Mesenchymal stem cell (in vitro differentiated cells and primary cell): ENCODE measurements around the gene CHST14.

Source experiments
- DNase-seq: peaks from one replicate; pipeline ENCODE4 v3.0.0-alpha.2; 2013
- H2AFZ ChIP-seq: one replicate; pipeline ENCODE4 v1.6.1; 2013; ENCODE audit warnings: low read depth, mild to moderate bottlenecking, control low read depth, inconsistent platforms, low read length, moderate library complexity
- H2AK5ac ChIP-seq: 2 replicates; pipeline ENCODE4 v1.6.1; 2013; ENCODE audit warnings: low read length, moderate library complexity, mild to moderate bottlenecking, inconsistent platforms; ENCODE audit not compliant: severe bottlenecking
- H2BK120ac ChIP-seq: one replicate; pipeline ENCODE4 v1.6.1; 2013; ENCODE audit warnings: low read depth, mild to moderate bottlenecking, inconsistent platforms, low read length, moderate library complexity
- H2BK12ac ChIP-seq, 2 experiments: one replicate each; pipeline ENCODE4 v1.6.1; 2013; ENCODE audit warnings: inconsistent platforms in 2 of 2, low read length in 2 of 2, mild to moderate bottlenecking in 2 of 2, moderate library complexity in 2 of 2, control low read depth in 1 of 2
- H2BK15ac ChIP-seq: one replicate; pipeline ENCODE4 v1.6.1; 2013; ENCODE audit warnings: mild to moderate bottlenecking, low read depth, inconsistent platforms; ENCODE audit not compliant: poor library complexity, severe bottlenecking
- H2BK5ac ChIP-seq: 2 replicates; pipeline ENCODE4 v1.6.1; 2013; ENCODE audit warnings: low read depth, mild to moderate bottlenecking, low read length, control low read depth, inconsistent platforms; ENCODE audit not compliant: poor library complexity, severe bottlenecking
- H3K14ac ChIP-seq, 2 experiments: one replicate each; pipeline ENCODE4 v1.6.1; 2013; ENCODE audit warnings: inconsistent platforms in 2 of 2, low read length in 2 of 2, control low read depth in 1 of 2, mild to moderate bottlenecking in 1 of 2, moderate library complexity in 1 of 2
- H3K18ac ChIP-seq, 2 experiments: one replicate each; pipeline ENCODE4 v1.6.1; 2013; ENCODE audit warnings: inconsistent platforms in 2 of 2, low read length in 2 of 2, control low read depth in 1 of 2, low read depth in 1 of 2, mild to moderate bottlenecking in 1 of 2
- H3K23ac ChIP-seq, 2 experiments: one replicate each; pipeline ENCODE4 v1.6.1; 2013; ENCODE audit warnings: inconsistent platforms in 2 of 2, low read length in 2 of 2, mild to moderate bottlenecking in 2 of 2, moderate library complexity in 2 of 2, control low read depth in 1 of 2
- H3K27ac ChIP-seq: 2 replicates; pipeline ENCODE4 v1.5.1; 2013; ENCODE audit warnings: mild to moderate bottlenecking, moderate library complexity, low read length, control low read depth, inconsistent platforms; ENCODE audit not compliant: poor library complexity, severe bottlenecking
- H3K27me3 ChIP-seq, 2 experiments: 2 replicates each; pipeline versions ENCODE4 v1.6.1 to v1.7.0; 2013; ENCODE audit warnings: low read length in 2 of 2, mild to moderate bottlenecking in 2 of 2, moderate library complexity in 2 of 2, control low read depth in 1 of 2, inconsistent platforms in 1 of 2; ENCODE audit not compliant: control insufficient read depth in 1 of 2, insufficient read depth in 1 of 2
- H3K36me3 ChIP-seq, 2 experiments: 2 replicates each; pipeline versions ENCODE4 v1.6.1 to v1.7.0; 2013; ENCODE audit warnings: low read length in 2 of 2, control low read depth in 1 of 2, inconsistent platforms in 1 of 2, low read depth in 1 of 2, mild to moderate bottlenecking in 1 of 2; ENCODE audit not compliant: insufficient read depth in 2 of 2, control insufficient read depth in 1 of 2
- H3K4ac ChIP-seq, 2 experiments: one replicate each; pipeline ENCODE4 v1.6.1; 2013; ENCODE audit warnings: inconsistent platforms in 2 of 2, low read length in 2 of 2, mild to moderate bottlenecking in 2 of 2, moderate library complexity in 2 of 2, control low read depth in 1 of 2, low read depth in 1 of 2
- H3K4me1 ChIP-seq: 2 replicates; pipeline ENCODE4 v1.6.1; 2013; ENCODE audit warnings: low read depth, low read length, control low read depth; ENCODE audit not compliant: control insufficient read depth, insufficient read depth
- H3K4me2 ChIP-seq: 2 replicates; pipeline ENCODE4 v1.6.1; 2013; ENCODE audit warnings: low read length, mild to moderate bottlenecking, inconsistent platforms; ENCODE audit not compliant: poor library complexity, severe bottlenecking
- H3K4me3 ChIP-seq, 2 experiments: 2 replicates each; pipeline versions ENCODE4 v1.5.1 to v1.7.0; 2013; ENCODE audit warnings: low read length in 2 of 2, mild to moderate bottlenecking in 2 of 2, control low read depth in 1 of 2, low read depth in 1 of 2; ENCODE audit not compliant: insufficient read depth in 1 of 2
- H3K79me1 ChIP-seq: replicated peaks from 2 replicates; pipeline ENCODE4 v1.6.1; 2013; ENCODE audit warnings: mild to moderate bottlenecking, control low read depth, low read length, inconsistent platforms; ENCODE audit not compliant: poor library complexity, severe bottlenecking
- H3K9ac ChIP-seq: 2 replicates; pipeline ENCODE4 v1.7.0; 2013; ENCODE audit warnings: mild to moderate bottlenecking, low read length, moderate library complexity
- H3K9me3 ChIP-seq: 2 replicates; pipeline ENCODE4 v1.7.0; 2013; ENCODE audit warnings: mild to moderate bottlenecking, low read length; ENCODE audit not compliant: control insufficient read depth
- H4K8ac ChIP-seq: one replicate; pipeline ENCODE4 v1.6.1; 2013; ENCODE audit warnings: inconsistent platforms, mild to moderate bottlenecking, low read length, moderate library complexity
- H4K91ac ChIP-seq: one replicate; pipeline ENCODE4 v1.6.1; 2013; ENCODE audit warnings: mild to moderate bottlenecking, low read length, inconsistent platforms
- WGBS: methylation state at CpG from one replicate; pipeline ENCODE4 v1.1.7; 2013; ENCODE audit warnings: mixed read lengths; 5-methylcytosine and 5-hydroxymethylcytosine counted together

The CHST14 gene

DNA sequence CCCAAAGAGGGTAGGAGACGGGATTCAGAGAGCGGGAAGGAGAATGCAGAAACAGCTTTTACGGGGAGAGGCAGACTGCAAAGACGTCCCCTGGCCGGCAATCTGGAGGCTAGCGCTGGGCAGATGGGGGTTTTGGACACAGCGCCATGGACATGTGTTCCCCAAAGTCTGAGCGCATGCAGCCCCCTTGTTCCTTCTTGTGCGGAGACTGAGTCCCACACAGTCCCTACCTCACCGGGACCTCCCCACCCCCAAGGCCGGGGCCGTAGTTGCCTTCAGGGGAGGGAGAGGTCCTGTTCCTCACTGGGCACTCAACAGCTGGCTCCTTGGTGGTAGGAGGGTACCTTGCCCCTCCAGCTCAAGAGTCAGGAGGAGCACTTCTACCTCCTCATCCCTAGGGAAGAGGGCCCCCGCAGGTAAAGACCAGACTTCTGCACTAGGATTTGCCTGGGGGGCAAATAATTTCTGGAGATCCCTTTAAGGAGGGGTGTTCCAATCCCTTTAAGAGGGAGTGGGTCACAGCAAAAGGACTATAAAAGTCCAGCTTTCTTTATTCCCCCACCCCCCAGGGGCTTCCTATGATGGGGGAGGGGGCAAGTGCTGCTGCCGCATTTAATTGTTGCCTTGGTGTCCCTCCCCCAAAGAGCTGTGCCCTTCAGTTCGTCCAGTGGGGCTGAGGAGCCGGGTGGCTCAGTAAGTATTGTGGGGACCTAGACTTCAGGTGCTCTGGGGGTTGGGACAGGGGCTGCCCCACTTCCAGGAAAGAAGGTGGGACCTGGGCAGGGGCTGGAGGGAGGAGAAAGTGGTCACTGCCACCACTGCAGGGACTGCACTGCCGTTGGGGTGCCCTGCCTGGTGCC, 33.7 kb upstream of the CHST14 start:
- Histone ChIP-seq H4K91ac (peak overlapping the region; percentile 55), H3K4me1 (peaks cover 27% of the 10 kb centered on the region), H3K79me1 (no peaks in the 10 kb centered on the region), H2BK5ac (no peak overlapping the region), H3K23ac (no peak overlapping the region), H2BK120ac (no peak overlapping the region), H3K27ac (no peak overlapping the region), H2BK15ac (no peak overlapping the region), H3K9me3 (no peaks in the 10 kb centered on the region), H3K4me3 (peak overlapping the region in 1 of 2 experiments; percentile 70), H3K4ac (no peak overlapping the region), H4K8ac (peak overlapping the region; percentile 83), H2BK12ac (peak overlapping the region in 1 of 2 experiments; percentile 59), H3K36me3 (no peaks in the 10 kb centered on the region), H2AK5ac (no peak overlapping the region), H3K27me3 (peaks cover 64 to 66% of the 10 kb centered on the region in 2 experiments), H3K4me2 (peak overlapping the region; percentile 87), H2AFZ (no peak overlapping the region), H3K9ac (peak overlapping the region; percentile 29), H3K18ac (peak overlapping the region in 1 of 2 experiments; percentile 6), H3K14ac (no peak overlapping the region)
- 14% methylated on average over 14 of the region's 17 CpGs for WGBS
- no peak for DNase-seq

DNA sequence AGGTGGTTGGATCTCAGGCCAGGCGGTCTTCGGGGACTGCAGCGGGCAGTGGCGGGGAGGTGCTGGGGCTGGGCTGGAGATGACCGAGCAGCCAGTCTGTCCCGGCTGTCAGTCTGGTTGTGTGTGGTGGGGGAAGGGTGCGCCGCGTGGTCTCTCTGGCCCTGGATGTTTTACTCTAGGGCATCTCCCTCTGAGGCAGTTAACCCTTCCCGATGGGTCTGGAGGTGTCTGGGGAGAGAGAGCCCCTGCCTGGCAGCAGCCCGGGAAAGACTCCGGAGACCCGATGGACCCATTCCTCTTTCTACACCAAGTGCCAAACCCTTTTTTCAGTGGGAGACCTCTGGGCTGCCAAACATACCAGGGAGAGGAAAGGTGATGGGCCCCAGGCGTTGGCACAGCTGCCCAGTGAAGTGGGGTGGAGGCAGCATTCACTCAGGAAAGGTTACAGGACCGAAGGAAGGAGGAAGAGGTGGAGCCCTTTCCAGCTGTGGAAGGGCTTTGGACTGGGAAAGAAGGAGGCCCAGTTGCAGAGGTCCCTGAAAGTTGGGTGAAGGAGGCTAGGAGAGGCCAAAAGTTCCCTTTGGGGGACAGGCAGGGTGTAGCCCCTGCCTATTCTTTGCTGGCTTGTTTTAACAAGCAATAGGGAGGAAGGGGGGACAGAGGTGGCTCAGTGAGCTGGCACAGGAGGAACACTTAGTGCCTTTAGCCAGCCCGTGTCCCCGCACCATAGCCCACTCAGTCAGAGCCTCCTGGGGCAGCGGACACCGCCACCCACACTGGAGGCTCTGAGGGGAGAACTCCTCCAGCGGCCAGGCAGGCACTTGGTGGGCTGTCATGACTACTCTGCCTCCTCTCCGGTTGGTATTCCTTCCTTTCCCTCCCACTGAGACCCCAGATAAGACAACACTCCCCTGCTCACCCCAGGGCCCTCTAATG, 32.8 kb upstream of the CHST14 start:
- Histone ChIP-seq H2BK12ac (peak overlapping the region in 1 of 2 experiments; percentile 15), H3K9me3 (no peaks in the 10 kb centered on the region), H2AFZ (no peak overlapping the region), H4K8ac (no peak overlapping the region), H3K27ac (no peak overlapping the region), H3K79me1 (peaks cover 2% of the 10 kb centered on the region), H2BK120ac (no peak overlapping the region), H3K23ac (peak overlapping the region in 1 of 2 experiments; percentile 16), H2BK15ac (peak overlapping the region; percentile 28), H3K18ac (peak overlapping the region in 1 of 2 experiments; percentile 11), H3K36me3 (peaks cover 0 to 3% of the 10 kb centered on the region in 2 experiments), H3K4me2 (no peak overlapping the region), H2AK5ac (no peak overlapping the region), H3K9ac (no peak overlapping the region), H3K4ac (no peak overlapping the region), H3K27me3 (peaks cover 56 to 66% of the 10 kb centered on the region in 2 experiments), H3K4me3 (no peak overlapping the region), H2BK5ac (no peak overlapping the region), H4K91ac (peak overlapping the region; percentile 55), H3K4me1 (peaks cover 33% of the 10 kb centered on the region), H3K14ac (no peak overlapping the region)
- no peak for DNase-seq
- WGBS = 57% methylated on average over 14 of the region's 21 CpGs

DNA sequence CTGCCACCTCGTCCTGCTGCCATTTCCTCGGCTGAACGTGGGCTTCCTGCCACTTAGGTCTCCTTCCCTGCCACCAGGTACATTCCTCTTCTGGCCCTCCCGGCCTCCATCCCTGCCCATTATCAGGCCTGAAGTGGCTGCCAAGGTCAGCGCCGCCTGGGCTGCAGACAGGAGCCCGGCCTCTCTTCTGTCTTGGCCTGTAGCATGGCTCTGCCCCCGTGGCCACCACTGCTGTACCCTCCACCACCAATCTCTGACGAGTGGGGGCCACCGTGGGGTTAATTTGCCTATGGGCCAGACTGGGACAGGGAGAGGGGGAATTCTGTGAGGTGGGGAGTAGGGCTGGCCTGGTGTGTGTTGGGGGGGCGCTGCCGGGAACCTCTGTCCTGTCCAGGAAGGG, 32.1 kb upstream of the CHST14 start:
- no peak overlapping the region for H4K91ac ChIP-seq
- WGBS = 57% methylated on average over 10 of the region's 12 CpGs

More for the DNA sequence above, 32.1 kb upstream of the CHST14 start:
- Histone ChIP-seq H3K9me3 (no peaks in the 10 kb centered on the region), H3K14ac (no peak overlapping the region), H3K4ac (no peak overlapping the region), H2BK15ac (no peak overlapping the region), H3K4me3 (no peak overlapping the region), H3K9ac (no peak overlapping the region), H2BK5ac (no peak overlapping the region), H2AK5ac (no peak overlapping the region), H3K27me3 (peaks cover 53 to 64% of the 10 kb centered on the region in 2 experiments), H3K27ac (no peak overlapping the region), H3K36me3 (peaks cover 0 to 3% of the 10 kb centered on the region in 2 experiments), H3K79me1 (peaks cover 6% of the 10 kb centered on the region), H2BK120ac (no peak overlapping the region), H4K8ac (no peak overlapping the region), H2AFZ (no peak overlapping the region), H3K18ac (no peak overlapping the region), H3K4me2 (no peak overlapping the region), H3K23ac (no peak overlapping the region), H3K4me1 (peaks cover 33% of the 10 kb centered on the region), H2BK12ac (no peak overlapping the region)
- no peak for DNase-seq
